Fibroblast of villous mesenchyme (primary cell): ENCODE results near the gene FLT4. TPM values are rescaled to one million over a fixed set of nuclear protein-coding genes. Genes with fewer than 3 reads are reported as not detected.

Experiments used
- DNase-seq: peaks from one replicate; pipeline ENCODE4 v3.0.0-alpha.2; 2010; ENCODE audit warnings: low read depth
- H3K4me3 ChIP-seq: 2 replicates; pipeline ENCODE4 v1.5.1; 2011; ENCODE audit warnings: low read depth, mild to moderate bottlenecking, low read length
- CTCF ChIP-seq: IDR thresholded peaks from 2 replicates; pipeline ENCODE4 v1.5.1; 2012; ENCODE audit warnings: low read depth, mild to moderate bottlenecking, low read length; ENCODE audit not compliant: insufficient read depth
- total RNA-seq: library from RNA; depleted of rRNA; stranded (reverse); fragments of >200 nt; gene quantifications from 2 replicates; pipeline ENCODE4 v1.2.3, GENCODE V29; 2012

The FLT4 gene
- total RNA-seq, 1 donor: 0.43 TPM

- H3K4me3 ChIP-seq: no peak overlapping the region
- DNase-seq: no peak
- TF ChIP-seq CTCF: no peak
These were observed 4.6 kb downstream of the FLT4 start for GRCh38 chr5:180644825-180645273.

- H3K4me3 ChIP-seq: no peak overlapping the region
- no peak for DNase-seq
- TF ChIP-seq CTCF: no peak
These were observed 5.1 kb downstream of the FLT4 start for GRCh38 chr5:180644129-180644824.

GRCh38 chr5:180643191-180643851 lies 6.1 kb downstream of the FLT4 start:
- no peak overlapping the region for H3K4me3 ChIP-seq
- no peak for TF ChIP-seq CTCF
- DNase-seq: no peak

- no peak for TF ChIP-seq CTCF
- H3K4me3 ChIP-seq: no peak overlapping the region
- no peak for DNase-seq
These were observed 6.6 kb downstream of the FLT4 start for GRCh38 chr5:180642779-180643178.

GRCh38 chr5:180642181-180642775 lies 7.1 kb downstream of the FLT4 start:
- H3K4me3 ChIP-seq: no peak overlapping the region
- no peak for DNase-seq
- TF ChIP-seq CTCF: no peak

- H3K4me3 ChIP-seq: no peak overlapping the region
- no peak for TF ChIP-seq CTCF
- no peak for DNase-seq
These were observed 7.9 kb downstream of the FLT4 start for GRCh38 chr5:180641566-180641900.
